HG03575 (cell line): Measurements from ENCODE around the gene NR2C2AP.

Experiments used
- ATAC-seq: cut with Tn5 transposase; IDR thresholded peaks from one replicate; pipeline ENCODE4 v1.9.1; 2021; ENCODE audit not compliant: unreplicated experiment, insufficient number of reproducible peaks, low FRiP score; ENCODE audit errors: extremely low read depth

NR2C2AP gene

DNA sequence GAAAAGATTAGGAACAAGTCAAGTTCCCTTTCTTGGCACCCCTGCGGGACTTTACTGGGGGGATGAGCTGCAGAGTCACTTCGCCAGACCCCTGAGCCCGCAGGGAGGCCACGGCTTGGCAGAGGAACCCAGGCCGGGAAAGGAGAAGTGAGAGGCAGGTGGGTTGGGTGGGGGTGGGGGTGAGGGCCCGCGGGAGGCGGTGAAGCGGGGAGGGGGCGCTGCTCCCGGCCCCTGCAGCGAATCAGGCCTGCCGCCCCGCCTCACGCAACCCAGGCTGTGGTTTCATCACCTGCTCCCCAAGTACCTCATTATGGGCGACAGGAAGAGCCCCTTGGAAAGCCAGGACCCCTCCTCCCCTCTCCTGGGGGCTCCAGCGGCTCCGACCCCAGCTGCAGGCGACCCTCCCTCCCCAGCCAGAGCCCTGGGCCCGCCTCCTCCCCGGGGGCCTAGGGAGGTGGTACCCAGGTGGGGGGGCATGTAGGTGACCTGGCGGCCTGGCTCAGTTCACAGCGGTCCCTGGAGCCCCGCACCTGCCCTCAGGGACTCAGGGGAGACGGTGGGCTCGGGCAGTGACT lies 42.7 kb downstream of the NR2C2AP start:
- no peak for ATAC-seq

GRCh38 chr19:19159534-19159933 lies 43.7 kb downstream of the NR2C2AP start:
- no peak for ATAC-seq

DNA sequence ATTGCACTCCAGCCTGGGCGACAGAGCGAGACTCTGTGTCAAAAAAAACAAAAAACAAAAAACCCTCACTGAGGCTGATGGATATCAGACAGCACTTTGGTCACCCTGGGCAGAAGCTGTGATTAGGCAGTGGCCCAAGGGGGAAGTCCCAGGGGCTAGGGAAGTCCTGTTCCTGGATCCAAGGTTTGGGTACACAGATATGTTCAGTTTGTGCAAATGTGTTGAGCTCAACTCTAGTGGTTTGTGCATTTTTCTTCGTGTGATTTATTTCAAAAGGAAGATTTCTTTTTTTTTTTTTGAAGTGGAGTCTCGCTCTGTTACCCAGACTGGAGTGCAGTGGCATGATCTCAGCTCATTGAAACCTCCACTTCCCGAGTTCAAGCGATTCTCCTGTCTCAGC lies 45.4 kb downstream of the NR2C2AP start:
- ATAC-seq, result no peak

GRCh38 chr19:19155495-19156219 lies 47.6 kb downstream of the NR2C2AP start:
- ATAC-seq, result no peak

GRCh38 chr19:19154768-19155494 lies 48.3 kb downstream of the NR2C2AP start:
- ATAC-seq, result no peak

DNA sequence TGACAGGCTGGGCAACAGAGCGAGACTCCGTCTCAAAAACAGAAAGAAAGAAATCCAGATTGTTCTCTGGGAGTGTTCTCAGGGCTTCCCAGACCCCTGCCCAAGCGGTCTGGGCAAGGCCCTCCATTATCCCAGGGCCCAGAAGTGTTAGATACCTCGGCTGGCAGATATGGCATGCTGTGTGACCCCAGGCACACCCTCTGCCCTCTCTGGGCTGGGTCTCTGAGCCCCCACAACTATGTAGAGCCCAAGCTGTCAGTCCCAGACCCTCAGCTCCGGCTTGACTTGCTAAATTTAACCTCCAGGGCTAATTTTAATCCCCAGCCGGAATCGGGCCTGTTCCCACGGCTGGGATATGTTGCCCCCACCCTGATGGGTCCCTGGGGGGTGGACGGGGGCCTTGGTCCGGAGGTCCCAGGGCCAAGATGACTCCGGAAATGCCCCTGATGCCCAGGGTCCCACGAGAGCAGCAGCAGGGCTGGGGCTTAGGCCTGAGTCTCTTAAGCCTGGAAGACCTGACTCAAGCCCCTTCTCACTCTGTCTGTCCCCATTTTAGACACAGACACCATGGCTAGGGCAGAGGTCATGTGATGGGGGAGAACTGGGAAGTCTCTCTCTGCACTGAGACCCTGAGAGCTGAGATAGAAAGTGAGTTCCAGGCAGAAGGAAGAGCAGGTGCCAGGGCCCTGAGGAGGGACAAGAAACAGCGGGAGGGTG lies 50.4 kb downstream of the NR2C2AP start:
- ATAC-seq, result no peak

DNA sequence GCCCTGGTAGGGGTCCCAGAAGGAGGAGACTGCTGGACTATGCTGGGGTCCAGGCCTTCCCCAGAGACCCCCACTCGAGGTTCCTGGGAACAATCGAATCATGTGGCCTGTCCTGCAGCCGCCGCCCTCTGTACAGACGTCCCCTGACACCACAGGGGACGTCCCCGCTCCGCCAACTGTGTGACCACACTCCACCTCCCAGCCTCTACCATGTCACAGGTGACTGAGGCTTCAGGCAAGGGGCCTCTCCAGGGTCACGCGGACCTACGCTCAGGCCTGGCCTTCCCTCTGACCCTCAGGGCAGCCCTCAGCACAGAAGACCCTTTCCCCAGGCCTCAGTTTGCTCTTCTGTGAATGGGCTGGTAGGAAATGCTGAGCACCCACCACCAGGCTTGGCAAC lies 51.8 kb downstream of the NR2C2AP start:
- no peak for ATAC-seq
